Loucy (cell line): Measurements from ENCODE around the gene PNLIPRP1.

Experiments used
- CTCF ChIP-seq: fragments of 200-600 bp; sonication (generic); conservative IDR thresholded peaks from 2 replicates; pipeline ENCODE4 v1.5.1; 2014; ENCODE audit warnings: mild to moderate bottlenecking, antibody characterized with exemption, low read length
- EZH2phosphoT487 ChIP-seq: fragments of 200-600 bp; IDR thresholded peaks from 2 replicates; pipeline ENCODE4 v1.6.1; 2018; ENCODE audit warnings: antibody characterized with exemption, mild to moderate bottlenecking, moderate library complexity, borderline replicate concordance

- TF ChIP-seq CTCF: no peak
- TF ChIP-seq EZH2phosphoT487: no peak
Observed at GRCh38 chr10:116545756-116546155, 45.0 kb upstream of the PNLIPRP1 start, which contains the start of gene PNLIP.
